ENCODE results near the gene GPR17.

GPR17 gene

DNA sequence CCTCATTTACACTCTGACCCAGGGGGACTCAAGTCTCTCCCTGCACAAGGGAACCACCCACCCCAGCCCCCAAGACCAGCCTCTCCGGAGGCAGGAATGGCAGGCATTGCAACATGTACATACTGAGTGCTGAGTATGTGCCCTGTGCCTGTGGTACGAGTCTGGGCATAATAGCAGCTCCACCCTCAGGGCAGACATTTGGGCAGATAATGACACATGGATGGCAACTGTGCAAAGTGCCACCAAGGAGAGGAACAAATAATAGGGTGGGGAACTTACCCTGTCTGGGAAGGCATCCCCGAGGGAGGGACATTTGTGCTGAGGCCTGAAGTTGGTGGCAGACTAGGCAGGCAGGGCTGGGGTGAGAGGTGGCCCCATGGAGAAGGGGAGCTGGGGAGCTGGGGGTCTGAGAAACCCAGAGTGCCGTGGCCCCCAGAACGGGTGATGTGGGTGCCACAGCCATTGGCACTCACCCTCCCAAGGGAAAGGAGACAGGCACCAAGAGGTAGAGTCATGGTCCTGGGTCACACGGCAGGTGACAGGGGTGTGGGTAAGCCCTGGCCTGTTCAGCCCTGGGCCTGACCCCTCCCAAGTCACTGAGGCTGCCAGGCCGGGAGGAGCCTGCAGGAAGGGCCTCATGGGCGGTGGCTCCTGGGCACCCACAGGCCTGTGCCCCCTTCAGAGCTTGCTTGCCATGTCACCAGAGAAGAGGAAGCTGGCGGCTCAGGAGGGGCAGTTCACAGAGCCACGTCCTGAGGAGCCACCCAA lies 15.7 kb upstream of the GPR17 start:
- in situ Hi-C loops (cut with MboI; ENCODE audit: low sequenced_read_pairs, unreplicated experiment), result no loop called here
- TF ChIP-seq, protein P1, sequence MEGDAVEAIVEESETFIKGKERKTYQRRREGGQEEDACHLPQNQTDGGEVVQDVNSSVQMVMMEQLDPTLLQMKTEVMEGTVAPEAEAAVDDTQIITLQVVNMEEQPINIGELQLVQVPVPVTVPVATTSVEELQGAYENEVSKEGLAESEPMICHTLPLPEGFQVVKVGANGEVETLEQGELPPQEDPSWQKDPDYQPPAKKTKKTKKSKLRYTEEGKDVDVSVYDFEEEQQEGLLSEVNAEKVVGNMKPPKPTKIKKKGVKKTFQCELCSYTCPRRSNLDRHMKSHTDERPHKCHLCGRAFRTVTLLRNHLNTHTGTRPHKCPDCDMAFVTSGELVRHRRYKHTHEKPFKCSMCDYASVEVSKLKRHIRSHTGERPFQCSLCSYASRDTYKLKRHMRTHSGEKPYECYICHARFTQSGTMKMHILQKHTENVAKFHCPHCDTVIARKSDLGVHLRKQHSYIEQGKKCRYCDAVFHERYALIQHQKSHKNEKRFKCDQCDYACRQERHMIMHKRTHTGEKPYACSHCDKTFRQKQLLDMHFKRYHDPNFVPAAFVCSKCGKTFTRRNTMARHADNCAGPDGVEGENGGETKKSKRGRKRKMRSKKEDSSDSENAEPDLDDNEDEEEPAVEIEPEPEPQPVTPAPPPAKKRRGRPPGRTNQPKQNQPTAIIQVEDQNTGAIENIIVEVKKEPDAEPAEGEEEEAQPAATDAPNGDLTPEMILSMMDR (IDR thresholded peaks at IDR 0.05; ENCODE audit: borderline replicate concordance, control extremely low read depth, extremely low read depth, insufficient read depth, missing control alignments), result no peak
- DNase-seq (ENCODE audit: low spot score), result no peak

DNA sequence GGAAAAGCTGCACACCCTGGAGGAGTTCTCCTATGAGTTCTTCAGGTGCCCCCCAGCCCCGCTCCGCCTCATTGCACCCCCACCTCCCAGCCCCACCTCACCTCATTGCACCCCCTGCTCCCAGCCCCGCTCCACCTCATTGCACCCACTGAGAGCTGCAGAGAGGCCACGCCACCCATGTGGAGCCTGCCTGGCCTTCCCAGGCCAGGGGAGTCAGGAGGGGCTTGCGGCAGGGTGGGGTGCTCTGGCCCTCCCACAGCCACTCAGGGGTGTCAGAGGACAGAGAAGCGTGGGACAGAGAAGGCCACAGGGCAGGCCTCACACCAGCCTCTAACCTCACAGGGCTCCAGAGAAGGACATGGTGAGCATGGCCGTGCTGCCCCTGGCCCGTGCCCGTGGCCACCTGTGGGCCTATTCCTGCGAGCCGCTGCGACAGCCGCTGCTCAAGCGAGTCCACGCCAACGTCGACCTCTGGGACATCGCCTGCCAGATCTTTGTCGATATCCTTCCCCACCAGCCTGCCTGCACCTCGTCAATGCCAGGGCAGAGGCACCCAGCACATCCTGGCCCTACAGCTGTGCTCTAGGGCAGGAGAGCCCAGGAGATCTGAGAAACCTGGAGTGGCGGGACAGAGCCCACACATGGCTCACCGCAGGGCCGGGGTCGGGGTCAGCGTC lies 15.0 kb upstream of the GPR17 start:
- TF ChIP-seq, protein P1 (IDR thresholded peaks at IDR 0.05; ENCODE audit: borderline replicate concordance, control extremely low read depth, extremely low read depth, insufficient read depth, missing control alignments), result no peak
- in situ Hi-C loops (cut with MboI; ENCODE audit: low sequenced_read_pairs, unreplicated experiment), result no loop called here
- no peak for DNase-seq (ENCODE audit: low spot score)

DNA sequence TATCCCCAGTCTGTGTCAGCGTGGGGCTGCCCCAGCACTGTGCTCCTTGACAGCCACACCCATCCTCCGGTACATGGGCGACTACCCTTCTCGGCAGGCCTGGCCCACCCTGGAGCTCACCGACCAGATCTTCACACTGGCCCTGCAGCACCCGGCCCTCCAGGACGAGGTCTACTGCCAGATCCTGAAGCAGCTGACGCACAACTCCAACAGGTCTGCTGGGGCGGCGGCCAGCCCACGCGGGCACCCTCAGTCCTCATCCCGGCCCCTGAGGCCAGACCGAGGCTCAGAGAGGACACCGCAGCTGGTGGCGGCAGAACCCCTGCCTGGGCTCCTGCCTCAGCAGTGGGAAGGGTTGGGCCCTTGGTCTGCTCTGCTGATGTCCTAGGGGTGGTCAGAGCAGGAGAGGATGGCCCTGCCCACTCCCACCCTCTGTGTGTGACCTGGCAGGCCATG lies 14.4 kb upstream of the GPR17 start:
- no peak for DNase-seq (ENCODE audit: low spot score)
- TF ChIP-seq, protein P1 (IDR thresholded peaks at IDR 0.05; ENCODE audit: borderline replicate concordance, control extremely low read depth, extremely low read depth, insufficient read depth, missing control alignments), result no peak
- in situ Hi-C loops (cut with MboI; ENCODE audit: low sequenced_read_pairs, unreplicated experiment), result no loop called here

DNA sequence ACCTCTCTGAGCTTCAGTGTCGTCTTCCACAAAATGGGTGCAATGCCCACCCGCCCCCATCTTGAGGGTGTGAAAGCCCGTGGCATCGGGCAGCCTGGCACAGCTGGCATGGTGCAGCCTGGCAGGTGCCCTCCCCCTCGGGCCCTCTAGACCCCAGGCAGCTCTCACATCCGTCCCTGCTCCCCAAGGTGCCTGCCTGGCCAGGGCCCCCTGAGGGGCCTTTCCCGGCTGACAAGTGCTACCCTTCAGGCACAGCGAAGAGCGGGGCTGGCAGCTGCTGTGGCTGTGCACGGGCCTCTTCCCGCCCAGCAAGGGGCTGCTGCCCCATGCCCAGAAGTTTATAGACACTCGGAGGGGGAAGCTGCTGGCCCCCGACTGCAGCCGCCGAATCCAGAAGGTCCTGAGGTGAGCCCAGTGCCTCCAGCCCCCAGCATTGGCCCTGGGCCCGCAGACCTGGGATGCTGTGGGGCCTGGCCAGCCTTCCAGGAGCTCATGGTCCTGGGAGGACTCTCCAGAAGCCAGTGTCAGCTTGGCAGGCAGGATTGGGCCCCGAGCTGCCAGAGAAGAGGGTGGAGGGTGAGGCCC lies 13.9 kb upstream of the GPR17 start:
- no peak for DNase-seq (ENCODE audit: low spot score)
- TF ChIP-seq, protein P1 (IDR thresholded peaks at IDR 0.05; ENCODE audit: borderline replicate concordance, control extremely low read depth, extremely low read depth, insufficient read depth, missing control alignments), result no peak
- in situ Hi-C loops (cut with MboI; ENCODE audit: low sequenced_read_pairs, unreplicated experiment), result no loop called here

GRCh38 chr2:127632592-127633489 lies 13.1 kb upstream of the GPR17 start:
- in situ Hi-C loops (cut with MboI; ENCODE audit: low sequenced_read_pairs, unreplicated experiment), result no loop called here
- TF ChIP-seq, protein P1 (IDR thresholded peaks at IDR 0.05; ENCODE audit: borderline replicate concordance, control extremely low read depth, extremely low read depth, insufficient read depth, missing control alignments), result no peak
- DNase-seq (ENCODE audit: low spot score), result peak; percentile 79

DNA sequence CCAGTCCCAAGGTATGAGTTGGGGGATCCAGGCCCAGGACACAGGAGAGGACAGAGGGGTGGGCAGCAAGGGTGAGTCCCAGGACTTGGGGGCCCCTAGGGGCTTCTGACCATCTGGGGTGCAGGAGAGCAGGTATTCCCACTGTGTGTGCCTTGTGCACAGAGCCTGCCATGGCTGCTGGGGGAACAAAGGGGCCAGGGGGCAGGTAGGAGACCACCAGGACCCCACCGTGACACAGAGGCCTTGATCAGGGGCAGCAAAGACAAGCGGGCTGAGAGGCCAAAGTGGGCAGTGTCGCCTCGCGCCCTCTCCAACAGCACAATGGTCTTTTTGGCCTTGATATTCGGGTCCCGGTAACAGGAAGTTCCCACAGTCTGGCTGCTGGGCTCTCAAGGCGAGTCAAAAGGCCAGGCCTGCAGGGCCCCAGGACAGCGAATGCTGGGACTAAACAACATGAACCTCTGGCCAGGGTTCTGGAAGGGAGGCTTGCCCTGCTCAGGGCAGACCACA lies 12.3 kb upstream of the GPR17 start:
- no peak for DNase-seq (ENCODE audit: low spot score)
- TF ChIP-seq, protein P1 (IDR thresholded peaks at IDR 0.05; ENCODE audit: borderline replicate concordance, control extremely low read depth, extremely low read depth, insufficient read depth, missing control alignments), result no peak
- in situ Hi-C loops (cut with MboI; ENCODE audit: low sequenced_read_pairs, unreplicated experiment), result no loop called here
